Stomach (tissue), 9 donors: Measurements from ENCODE around the gene SELENOK. TPM values are rescaled to one million over a fixed set of nuclear protein-coding genes. Genes with fewer than 3 reads are reported as not detected.

Source experiments
- DNase-seq, 2 donors: peaks; one replicate each; pipeline versions ENCODE4 v3.0.0 to v3.0.0-alpha.2; 2013 to 2019
- H3K27ac ChIP-seq, 5 donors: fragments of 200-600 bp in 4 of 5; sonication (generic) in 4 of 5; one replicate each; pipeline ENCODE4 v1.5.1; 2013 to 2019; ENCODE audit warnings: mild to moderate bottlenecking in 1 of 5, moderate library complexity in 1 of 5
- H3K27me3 ChIP-seq, 3 donors: fragments of 200-600 bp; sonication (generic); one replicate each; pipeline ENCODE4 v1.5.1; 2017 to 2019; ENCODE audit warnings: mixed run types in 1 of 3
- H3K36me3 ChIP-seq, 4 donors: fragments of 200-600 bp; sonication (generic); 1 replicate in 3 of 4; 2 replicates in 1 of 4; pipeline ENCODE4 v1.5.1; 2016 to 2019
- H3K4me1 ChIP-seq, 4 donors: fragments of 200-600 bp; sonication (generic); one replicate each; pipeline ENCODE4 v1.5.1; 2016 to 2019
- H3K4me3 ChIP-seq, 4 donors: fragments of 200-600 bp; sonication (generic) in 3 of 4; one replicate each; pipeline ENCODE4 v1.5.1; 2016 to 2019; ENCODE audit warnings: mild to moderate bottlenecking in 1 of 4
- H3K9me3 ChIP-seq, 4 donors: fragments of 200-600 bp; sonication (generic); one replicate each; pipeline ENCODE4 v1.5.1; 2016 to 2019
- EP300 ChIP-seq: sonication (generic); formaldehyde crosslinking; IDR thresholded peaks from one replicate; pipeline ENCODE4 v1.6.1; 2017; ENCODE audit warnings: antibody characterized with exemption
- POLR2A ChIP-seq, 4 donors: fragments of 450-650 bp; IDR thresholded peaks; one replicate each; pipeline ENCODE4 v1.6.1; 2016; ENCODE audit warnings: antibody characterized with exemption in 4 of 4, control low read depth in 2 of 4, mild to moderate bottlenecking in 1 of 4, moderate library complexity in 1 of 4
- POLR2AphosphoS5 ChIP-seq, 3 donors: sonication (generic); formaldehyde crosslinking; IDR thresholded peaks; one replicate each; pipeline ENCODE4 v1.6.1; 2016; ENCODE audit warnings: antibody characterized with exemption in 3 of 3
- WGBS, 5 donors: extraction: QIAGEN DNeasy Blood & Tissue Kit in 3 of 5; methylation state at CpG; one replicate each; pipeline versions ENCODE4 v1.1.5 to v1.1.7; 2013 to 2018; 5-methylcytosine and 5-hydroxymethylcytosine counted together
- intact Hi-C: fragments of 100-400 bp; cut with DNase I; formaldehyde crosslinking; loops from one replicate; pipeline ENCODE4 v1.15.1; 2023; ENCODE audit warnings: low total_unique reads
- polyA plus RNA-seq, 3 donors: library from polyadenylated mRNA; stranded (reverse); fragments of 200-250 nt; gene quantifications; one replicate each; pipeline ENCODE4 v1.2.3, GENCODE V29; 2013
- total RNA-seq, 5 donors: library from RNA; depleted of rRNA; stranded (reverse); fragments of >200 nt; gene quantifications; one replicate each; pipeline versions ENCODE4 v1.1.0 to v1.2.3, GENCODE V29; 2014 to 2016
- TF ChIP-seq, protein P1 (sequence below), 7 experiments: fragments of 450-650 bp in 4 of 7; fragments of 200-600 bp in 3 of 7; sonication (generic) in 3 of 7; IDR thresholded peaks; one replicate each; pipeline ENCODE4 v1.5.1; 2016 to 2019; ENCODE audit warnings: antibody characterized with exemption in 7 of 7, control low read depth in 2 of 7, mild to moderate bottlenecking in 1 of 7
- donor health status: healthy with polysubstance abuse.
- donor health status: Bipolar disorder and iron deficiency.
- donor health status: healthy.

The SELENOK gene
- total and polyA plus RNA-seq, 8 donors = 19.4 to 143 (median 68.1) TPM

DNA sequence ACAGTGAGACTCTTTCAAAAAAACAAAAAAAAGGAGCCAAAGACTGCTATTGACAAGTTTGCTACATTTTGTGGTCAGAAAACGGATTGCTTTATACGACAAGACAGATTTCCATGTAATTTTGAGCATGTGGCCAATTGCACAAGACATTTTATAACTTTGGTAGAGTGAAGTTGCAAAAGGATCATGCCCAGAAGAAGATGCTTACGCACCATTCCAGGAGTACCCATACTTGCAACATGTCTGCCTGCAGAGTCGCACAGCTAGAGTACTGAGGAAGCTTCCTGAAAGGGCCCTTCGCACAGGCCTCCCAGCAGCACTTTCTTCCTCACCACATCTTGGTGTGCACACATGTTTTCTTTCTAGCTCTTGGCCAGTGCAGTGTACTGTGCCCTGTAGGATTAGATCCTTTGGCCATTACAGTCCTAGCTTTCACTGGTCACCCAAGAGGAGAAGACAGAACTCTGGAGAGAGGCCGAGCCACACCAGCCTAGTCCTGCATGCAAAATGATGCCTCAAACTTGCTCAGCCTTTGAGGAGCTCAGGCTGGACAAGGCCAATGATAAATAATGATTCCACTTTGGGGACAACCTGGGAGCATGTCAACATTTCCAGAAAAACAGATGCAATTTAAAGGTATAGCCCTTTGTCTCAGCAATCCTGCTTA, 57.1 kb downstream of the SELENOK start:
- H3K9me3 ChIP-seq = no peaks in the 10 kb centered on the region
- H3K4me3 ChIP-seq = no peak overlapping the region
- intact Hi-C loops = no loop called here
- H3K4me1 ChIP-seq = no peaks in the 10 kb centered on the region
- H3K27ac ChIP-seq = no peak overlapping the region
- TF ChIP-seq POLR2AphosphoS5 (IDR thresholded peaks at IDR 0.05) (no peak), POLR2A (IDR thresholded peaks at IDR 0.05) (no peak), EP300 (no peak)
- TF ChIP-seq, protein P1, sequence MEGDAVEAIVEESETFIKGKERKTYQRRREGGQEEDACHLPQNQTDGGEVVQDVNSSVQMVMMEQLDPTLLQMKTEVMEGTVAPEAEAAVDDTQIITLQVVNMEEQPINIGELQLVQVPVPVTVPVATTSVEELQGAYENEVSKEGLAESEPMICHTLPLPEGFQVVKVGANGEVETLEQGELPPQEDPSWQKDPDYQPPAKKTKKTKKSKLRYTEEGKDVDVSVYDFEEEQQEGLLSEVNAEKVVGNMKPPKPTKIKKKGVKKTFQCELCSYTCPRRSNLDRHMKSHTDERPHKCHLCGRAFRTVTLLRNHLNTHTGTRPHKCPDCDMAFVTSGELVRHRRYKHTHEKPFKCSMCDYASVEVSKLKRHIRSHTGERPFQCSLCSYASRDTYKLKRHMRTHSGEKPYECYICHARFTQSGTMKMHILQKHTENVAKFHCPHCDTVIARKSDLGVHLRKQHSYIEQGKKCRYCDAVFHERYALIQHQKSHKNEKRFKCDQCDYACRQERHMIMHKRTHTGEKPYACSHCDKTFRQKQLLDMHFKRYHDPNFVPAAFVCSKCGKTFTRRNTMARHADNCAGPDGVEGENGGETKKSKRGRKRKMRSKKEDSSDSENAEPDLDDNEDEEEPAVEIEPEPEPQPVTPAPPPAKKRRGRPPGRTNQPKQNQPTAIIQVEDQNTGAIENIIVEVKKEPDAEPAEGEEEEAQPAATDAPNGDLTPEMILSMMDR (IDR thresholded peaks at IDR 0.05) = no peak
- DNase-seq = no peak
- peaks cover 0 to 30% (median 19%) of the 10 kb centered on the region in 4 donors for H3K36me3 ChIP-seq
- no peaks in the 10 kb centered on the region for H3K27me3 ChIP-seq
- 85 to 95% (median 92%) methylated on average over 6 of the region's 6 CpGs for WGBS, 5 donors

Other genes starting within 250 kb of the SELENOK start
- gene CHDH, start 45.4 kb downstream of the SELENOK start, total RNA-seq = 100 to 1,000 TPM in 1 of 5 donors, 10 to 100 TPM in 2, 1 to 10 TPM in 2; 8.2 to 385 (median 13.4) TPM
- gene CHDH, start 45.4 kb downstream of the SELENOK start, polyA plus RNA-seq = 1 to 10 TPM; 1.7 to 3.7 (median 3.4) TPM
- gene IL17RB, start 45.3 kb downstream of the SELENOK start, total RNA-seq = 10 to 100 TPM in 1 of 5 donors, 1 to 10 TPM in 4; 2.5 to 34.2 (median 3.5) TPM
- gene IL17RB, start 45.3 kb downstream of the SELENOK start, polyA plus RNA-seq = 1 to 10 TPM in 2 of 3 donors, under 1 TPM in 1; 0.61 to 4.5 (median 3.1) TPM
- 100 to 1,000 TPM in 1 of 5 donors, 10 to 100 TPM in 4; 12.5 to 171 (median 25.5) TPM for gene ACTR8, start 9.7 kb downstream of the SELENOK start, total RNA-seq
- gene ACTR8, start 9.7 kb downstream of the SELENOK start, polyA plus RNA-seq = 1 to 10 TPM; 6.7 to 9.6 (median 8.3) TPM
- 10 to 100 TPM in 2 of 5 donors, 1 to 10 TPM in 2, not detected in 1; 2.9 to 54.0 (median 10.9) TPM for gene CACNA2D3, start 230.7 kb upstream of the SELENOK start, total RNA-seq
- 1 to 10 TPM in 2 of 3 donors, under 1 TPM in 1; 0.56 to 1.8 (median 1.5) TPM for gene CACNA2D3, start 230.7 kb upstream of the SELENOK start, polyA plus RNA-seq